ENCODE data around the gene TAS2R40.
"Not testable (repeated sequence)": the region's sequence is repeated elsewhere in the genome, so short reads cannot be mapped to it uniquely, and the experiment has no call there.

The TAS2R40 gene

DNA sequence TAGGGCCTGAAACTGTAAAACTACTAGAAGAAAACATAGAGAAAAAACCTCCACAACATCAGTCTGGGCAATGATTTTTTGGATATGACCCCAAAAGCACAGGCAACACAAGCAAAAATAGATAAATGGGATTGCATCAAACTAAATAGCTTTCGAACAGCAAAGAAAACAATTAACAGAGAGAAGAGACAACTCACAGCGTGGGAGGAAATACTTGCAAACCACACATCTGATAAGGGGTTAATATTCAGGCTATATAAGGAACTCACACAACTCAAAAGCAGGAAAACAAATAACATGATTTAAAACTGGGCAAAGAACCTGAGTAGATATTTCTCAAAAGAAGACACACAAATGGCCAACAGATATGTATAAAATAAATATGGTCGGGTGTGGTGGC, 33.7 kb downstream of the TAS2R40 start:
- DNase-seq = no peak

DNA sequence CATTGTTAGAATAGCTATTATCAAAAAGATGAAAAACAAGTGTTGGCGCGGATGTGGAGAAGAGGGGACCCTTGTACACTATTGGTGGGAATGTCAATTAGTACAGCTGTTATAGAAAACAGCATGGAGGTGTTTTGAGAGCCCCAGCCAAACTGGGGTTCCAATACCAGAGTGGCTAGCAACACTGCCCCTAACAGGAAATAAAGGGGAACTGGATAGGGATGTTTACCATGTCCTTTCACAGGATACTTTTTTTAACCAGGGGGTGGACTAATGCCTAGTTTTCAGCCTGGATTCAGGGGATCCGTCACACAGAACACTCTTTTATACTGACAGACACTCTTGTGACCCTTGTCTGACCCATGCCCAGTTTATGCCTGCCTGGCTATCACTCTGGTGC, 34.5 kb downstream of the TAS2R40 start:
- no peak for DNase-seq

DNA sequence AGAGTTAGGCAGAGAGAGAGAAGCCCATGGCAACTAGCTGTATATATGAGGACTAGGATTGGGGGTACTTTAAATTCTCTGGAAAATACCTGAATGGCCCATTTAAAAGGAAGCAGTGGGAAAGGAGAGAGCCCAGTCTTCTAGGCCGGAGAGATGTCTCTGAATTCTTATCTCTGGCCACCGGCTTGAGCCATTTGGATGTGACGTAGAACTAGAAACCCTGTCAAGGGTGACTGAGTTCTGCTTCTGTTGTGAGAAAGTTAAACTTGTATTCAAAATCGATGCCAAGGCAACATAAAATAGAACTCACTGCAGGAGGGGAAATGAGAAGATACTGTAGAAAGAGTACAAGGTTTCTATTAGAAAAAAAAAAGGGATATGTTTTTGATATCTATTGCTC, 35.1 kb downstream of the TAS2R40 start:
- DNase-seq = no peak

DNA sequence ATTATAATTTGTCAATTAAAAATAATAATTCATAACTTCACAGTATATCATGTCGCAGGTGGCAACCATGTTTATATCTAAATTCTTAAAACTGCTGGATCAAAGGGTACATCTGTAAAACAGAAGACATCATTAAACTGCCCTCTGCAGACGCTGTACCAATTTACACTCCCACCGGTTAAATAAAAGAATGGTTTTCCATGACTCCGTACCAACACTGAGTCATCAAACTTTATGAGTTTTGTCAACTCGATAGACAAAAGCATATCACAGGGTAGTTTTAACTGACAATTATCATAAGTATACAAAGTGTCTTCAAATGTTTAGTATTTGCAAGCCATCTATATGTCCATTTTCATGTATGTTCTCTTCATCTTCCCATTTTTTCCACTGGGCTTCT, 35.7 kb downstream of the TAS2R40 start:
- no peak for DNase-seq

DNA sequence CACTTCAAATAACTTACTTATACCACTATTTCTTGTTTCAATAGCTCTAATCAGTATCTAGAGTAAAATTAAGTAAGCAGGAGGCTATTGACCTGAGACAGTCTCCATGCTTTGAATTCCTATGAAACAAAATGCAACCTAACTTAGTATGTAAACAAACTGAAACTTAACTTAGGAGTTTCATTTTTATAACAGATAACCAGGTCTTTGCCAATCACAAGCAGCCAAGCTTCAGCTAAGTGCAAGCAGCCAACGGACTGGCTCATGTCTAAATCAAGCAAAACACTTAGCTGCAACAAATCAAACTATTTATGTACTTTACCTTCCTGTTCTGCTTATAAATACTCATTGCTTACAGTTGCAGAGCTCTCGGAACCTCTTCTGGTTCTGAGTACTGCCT, 37.0 kb downstream of the TAS2R40 start:
- DNase-seq = no peak

DNA sequence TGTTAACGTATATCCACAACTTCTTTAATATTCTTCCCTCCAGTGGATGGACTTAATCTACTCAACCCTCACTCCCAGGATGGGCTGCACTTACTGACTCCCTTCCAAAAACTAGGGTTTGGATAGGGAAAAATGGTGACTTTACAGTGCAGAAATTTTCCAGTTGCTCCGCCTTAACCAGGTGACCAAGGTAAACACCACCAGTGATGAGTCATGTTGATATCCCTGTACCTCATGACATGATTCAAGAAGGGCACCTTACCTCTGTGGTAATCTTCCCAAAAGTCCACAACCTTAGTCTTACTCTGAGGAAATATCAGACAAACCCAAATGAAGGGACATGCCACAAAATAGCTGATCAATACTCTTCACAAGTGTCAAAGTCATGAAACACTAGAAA, 37.9 kb downstream of the TAS2R40 start:
- DNase-seq = no peak

DNA sequence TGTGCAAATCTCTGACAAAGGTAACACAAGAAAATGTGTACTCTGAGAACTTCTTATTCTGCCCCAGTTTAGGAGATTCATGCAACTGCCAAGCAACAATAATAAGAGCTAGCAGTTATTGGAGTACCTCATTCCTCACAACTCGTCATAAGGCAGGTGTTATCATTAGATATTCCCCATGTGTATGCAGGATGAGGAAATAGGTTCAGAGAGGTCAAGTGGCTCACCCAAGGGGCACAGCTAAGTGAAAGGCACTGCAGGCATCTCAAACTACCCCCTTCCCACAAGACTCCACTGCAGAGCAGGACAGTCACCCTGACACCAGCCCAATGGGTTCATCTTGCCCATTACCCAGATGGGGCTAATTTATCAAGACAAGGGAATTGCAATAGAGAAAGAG, 40.1 kb downstream of the TAS2R40 start:
- no peak for DNase-seq

DNA sequence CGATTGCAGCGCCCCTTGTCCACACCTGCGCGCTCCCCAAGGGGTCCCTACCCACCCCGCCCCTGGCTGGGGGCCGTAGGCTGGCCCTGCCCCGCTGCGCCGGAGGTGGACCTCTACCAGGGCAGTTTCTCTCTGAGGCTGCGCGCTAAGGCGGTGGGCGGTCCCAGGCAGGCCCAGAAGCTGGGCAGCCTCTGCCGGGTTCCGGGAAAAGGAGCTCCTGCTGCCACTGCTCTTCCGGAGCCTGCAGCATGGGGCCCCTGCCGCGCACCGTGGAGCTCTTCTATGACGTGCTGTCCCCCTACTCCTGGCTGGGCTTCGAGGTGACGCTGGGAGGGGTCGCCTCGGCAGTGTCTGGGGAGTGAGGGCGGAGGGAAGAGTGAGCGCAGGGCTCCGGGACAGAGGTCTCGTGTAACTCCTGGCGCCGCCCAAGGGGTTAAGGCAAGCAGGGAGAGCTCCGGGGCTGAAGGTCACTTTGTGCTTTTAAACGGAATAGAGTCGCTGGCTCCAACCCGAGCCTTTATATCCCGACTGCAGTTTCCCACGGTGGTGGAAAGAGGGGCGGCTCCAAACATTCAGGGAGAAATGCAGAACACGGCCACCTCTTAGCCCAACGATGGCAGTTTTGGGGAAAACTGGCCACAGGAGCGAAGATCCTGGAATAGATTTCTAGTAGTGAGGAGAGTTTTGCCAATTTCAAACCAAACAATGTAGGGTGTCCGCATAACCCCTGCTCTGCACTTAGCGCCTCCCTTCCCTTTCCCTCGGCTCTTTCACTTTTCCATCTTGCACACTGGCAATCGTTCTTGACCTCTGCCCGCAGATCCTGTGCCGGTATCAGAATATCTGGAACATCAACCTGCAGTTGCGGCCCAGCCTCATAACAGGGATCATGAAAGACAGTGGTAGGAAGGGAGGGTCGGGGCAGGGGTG, 41.7 kb downstream of the TAS2R40 start, which contains the start of gene GSTK1:
TSS of gene GSTK1 (plus strand) at position 176 of the 930 bp plus-strand sequence. CDS start at position 249, 73 bp downstream.
- DNase-seq = peak; percentile 67

DNA sequence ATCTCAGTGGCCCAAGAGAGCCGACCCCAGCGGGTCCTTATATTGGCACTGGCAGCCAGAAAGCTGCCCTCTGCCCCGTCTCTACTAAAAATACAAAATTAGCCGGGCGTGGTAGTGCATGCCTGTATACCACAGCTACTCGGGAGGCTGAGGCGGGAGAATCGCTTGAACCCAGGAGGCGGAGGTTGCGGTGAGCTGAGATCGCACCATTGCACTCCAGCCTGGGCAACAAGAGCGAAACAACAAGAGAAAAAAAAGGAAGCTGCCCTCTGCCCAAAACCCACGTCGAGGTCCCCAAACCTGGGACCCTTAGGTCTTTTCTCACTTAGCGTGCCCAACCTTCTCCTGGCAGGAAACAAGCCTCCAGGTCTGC, 42.3 kb downstream of the TAS2R40 start:
- DNase-seq = not testable (repeated sequence)

DNA sequence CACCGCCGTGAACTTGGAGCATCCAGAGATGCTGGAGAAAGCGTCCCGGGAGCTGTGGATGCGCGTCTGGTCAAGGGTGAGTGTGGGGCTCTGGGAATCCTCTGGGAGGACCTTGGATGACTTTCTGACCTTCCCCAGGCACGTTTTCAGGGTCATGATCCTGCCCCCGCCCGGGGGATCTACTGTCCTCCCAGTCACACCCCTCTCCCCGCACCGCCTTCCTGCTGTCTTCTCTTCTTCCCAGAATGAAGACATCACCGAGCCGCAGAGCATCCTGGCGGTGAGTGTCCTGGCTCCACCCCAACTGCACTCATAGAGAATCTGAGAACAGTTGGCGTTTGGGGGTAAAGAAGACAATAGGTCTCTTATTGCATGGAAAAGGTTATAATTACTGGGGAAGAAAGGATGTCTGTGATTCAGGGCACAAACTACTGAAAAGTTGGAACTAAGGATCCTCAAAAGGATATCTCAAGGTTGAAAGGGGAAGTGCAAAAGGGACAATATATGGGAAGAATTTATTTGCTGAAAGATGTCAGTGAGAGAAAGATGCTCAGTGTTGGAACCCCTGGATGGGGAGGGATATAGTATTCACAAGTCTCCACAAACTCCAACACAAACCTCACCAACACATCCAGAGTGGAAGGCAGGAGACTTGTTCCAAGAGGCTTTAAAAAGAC, 43.3 kb downstream of the TAS2R40 start:
- DNase-seq = no peak

DNA sequence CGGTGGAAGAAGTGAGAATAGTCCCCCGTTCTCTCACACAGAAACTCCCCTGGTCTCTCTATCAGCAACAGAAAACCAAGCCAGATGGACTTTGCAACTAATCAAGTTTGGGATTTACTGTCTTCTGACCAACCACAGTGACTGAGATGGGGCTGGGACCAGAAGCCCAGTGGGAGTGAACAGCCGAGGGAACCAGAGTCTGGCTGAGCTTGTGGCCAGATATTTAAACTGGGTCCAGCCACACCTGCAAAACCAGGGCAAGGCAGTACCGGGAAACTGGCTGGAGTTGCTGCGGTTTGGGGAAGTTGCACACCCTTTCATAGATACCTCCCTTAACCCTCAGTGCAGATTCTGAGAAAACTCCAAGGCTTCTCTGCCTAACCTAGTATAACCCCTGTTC, 47.4 kb downstream of the TAS2R40 start:
- DNase-seq = no peak

DNA sequence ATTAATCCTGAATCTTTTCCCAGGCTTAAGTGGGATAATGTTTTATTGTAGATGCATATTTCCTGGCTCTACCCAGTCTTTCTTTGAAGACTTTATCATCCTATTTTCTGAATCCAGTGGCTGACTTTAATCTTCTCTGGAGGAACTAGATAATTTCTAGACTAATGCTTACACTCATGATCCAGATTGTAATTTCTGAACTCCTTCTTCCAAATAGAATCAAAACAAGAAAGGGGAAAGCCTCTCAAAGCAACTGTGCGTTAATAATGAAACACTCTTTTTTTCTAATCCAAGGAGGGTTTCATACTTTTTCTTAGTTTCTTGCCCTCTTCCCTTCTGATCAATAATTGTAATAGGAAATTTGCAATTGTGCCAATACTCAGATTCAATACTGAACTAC, 49.4 kb downstream of the TAS2R40 start:
- no peak for DNase-seq
